ENCODE data around the gene OR1F1. TPM values are rescaled to one million over a fixed set of nuclear protein-coding genes. Genes with fewer than 3 reads are reported as not detected.
"Not testable (repeated sequence)": the region's sequence is repeated elsewhere in the genome, so short reads cannot be mapped to it uniquely, and the experiment has no call there.

OR1F1 gene
- total RNA-seq, 4 donors from 2014 or later = not detected

DNA sequence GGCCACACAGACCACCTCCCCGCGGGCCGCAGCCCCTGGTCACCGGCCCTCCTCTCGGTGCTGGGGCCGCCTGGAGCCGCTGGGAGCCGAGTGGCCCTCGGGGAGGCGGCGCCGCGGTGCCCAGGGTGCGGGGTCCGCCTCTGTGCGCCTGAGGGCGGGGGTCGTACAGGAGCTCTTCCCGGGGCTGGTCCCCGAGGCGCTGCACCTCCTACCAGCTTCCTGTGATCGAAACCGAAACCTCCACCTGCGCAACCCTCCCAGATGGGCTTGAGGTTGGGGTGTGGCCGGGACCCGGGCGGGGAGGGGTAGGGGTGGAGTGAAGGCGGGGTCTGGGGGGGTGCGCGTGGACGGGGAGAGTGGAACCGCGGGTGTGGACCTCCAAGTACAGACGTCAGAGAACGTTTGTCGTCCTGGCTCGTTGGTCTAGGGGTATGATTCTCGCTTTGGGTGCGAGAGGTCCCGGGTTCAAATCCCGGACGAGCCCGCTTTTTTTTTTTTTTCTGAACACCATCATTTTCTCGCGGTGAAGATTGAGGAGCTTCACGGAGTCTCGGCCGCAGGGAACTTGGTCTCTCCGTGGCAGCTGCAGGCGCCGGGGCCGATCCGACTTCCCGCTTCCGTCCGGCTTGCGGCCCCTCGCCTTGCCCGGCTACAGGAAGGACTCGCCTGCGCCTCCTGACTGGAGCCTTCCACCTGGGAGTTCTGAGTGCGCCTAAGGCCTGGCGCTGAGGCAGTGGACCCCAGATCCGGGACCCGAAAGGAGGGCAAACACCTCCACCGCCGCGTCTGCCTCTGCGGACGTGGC, 29.3 kb upstream of the OR1F1 start:
- peak; percentile 79 for DNase-seq (ENCODE audit: low spot score)
- peak; percentile 91 for ATAC-seq (ENCODE audit: low FRiP score)
- TF ChIP-seq, protein P1, sequence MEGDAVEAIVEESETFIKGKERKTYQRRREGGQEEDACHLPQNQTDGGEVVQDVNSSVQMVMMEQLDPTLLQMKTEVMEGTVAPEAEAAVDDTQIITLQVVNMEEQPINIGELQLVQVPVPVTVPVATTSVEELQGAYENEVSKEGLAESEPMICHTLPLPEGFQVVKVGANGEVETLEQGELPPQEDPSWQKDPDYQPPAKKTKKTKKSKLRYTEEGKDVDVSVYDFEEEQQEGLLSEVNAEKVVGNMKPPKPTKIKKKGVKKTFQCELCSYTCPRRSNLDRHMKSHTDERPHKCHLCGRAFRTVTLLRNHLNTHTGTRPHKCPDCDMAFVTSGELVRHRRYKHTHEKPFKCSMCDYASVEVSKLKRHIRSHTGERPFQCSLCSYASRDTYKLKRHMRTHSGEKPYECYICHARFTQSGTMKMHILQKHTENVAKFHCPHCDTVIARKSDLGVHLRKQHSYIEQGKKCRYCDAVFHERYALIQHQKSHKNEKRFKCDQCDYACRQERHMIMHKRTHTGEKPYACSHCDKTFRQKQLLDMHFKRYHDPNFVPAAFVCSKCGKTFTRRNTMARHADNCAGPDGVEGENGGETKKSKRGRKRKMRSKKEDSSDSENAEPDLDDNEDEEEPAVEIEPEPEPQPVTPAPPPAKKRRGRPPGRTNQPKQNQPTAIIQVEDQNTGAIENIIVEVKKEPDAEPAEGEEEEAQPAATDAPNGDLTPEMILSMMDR (IDR thresholded peaks at IDR 0.05) = no peak

DNA sequence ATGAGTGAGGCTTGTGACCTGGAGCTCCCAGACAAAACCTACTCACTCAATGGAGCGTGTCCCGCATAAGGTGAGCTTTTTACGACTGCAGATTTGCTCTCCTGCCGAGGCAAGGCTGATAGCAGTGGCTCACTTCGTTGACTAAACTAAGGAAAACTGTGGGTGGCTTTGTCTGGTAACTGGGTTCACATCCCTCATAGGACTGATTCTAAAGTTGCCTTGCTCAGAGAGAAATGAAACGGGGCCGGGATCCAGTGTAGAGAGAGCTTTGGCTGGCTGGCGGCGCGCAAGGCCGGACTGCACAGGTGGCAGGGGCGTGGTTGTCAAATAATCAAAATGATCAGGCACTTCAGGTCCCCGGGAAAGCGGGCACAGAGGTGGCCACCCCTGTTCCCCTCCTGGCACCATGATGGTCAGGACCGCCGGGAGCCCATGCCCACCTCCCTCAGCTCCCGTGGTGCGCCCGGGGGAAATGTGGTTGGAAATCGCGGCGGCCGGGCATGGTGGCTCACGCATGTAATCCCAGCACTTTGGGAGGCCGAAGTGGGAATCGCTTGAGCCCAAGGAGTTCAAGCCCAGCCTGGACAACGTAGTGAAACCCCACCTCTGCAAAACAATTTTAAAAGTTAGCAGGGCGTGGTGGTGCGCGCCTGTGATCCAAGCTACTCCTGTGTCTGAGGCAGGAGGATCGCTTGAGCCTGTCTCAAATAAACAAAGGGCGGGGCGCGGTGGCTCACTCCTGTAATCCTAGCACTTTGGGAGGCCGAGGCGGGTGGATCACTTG, 26.6 kb upstream of the OR1F1 start:
- TF ChIP-seq, protein P1 (IDR thresholded peaks at IDR 0.05) = no peak
- ATAC-seq (ENCODE audit: low FRiP score) (no peak), DNase-seq (ENCODE audit: low spot score) (no peak)

DNA sequence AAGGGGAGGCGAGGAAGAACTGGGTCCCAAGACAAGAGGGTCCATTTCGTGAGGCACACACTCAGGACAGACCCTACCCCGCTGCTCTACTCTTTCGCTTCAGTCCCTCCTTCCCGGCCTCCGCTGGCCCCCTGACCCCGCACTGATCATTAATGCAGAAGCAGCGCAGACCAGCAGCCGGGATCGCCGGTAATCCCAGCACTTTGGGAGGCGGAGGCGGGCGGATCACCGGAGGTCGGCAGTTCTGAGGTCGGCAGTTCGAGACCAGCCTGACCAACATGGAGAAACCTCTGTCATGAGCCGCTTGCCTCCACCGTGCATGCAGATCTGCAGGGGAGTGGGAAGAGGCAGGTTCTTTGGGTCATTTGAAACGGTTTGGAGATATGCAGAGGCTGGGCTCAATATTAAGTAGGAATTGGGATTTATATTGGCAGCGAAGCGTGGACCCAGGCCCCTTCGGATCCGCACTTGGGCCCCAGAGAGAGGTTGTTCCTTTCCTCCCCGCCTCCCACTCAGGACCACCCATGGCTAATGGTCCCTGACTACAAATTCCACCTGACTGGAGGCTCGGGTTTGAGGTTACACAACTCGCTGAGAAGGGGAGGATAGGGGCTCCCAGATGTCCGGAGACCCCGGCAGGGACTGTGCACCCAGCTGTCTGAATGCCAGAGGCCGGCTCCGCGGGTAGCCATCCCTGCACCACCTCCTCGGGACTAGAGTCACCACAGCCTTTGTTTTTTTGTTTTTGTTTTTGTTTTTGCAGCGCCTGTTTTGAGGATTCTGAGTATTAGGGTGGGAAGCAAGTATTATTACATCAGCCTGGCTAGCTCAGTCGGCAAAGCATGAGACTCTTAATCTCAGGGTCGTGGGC, 23.6 kb upstream of the OR1F1 start:
- no peak for ATAC-seq (ENCODE audit: low FRiP score)
- no peak for DNase-seq (ENCODE audit: low spot score)
- TF ChIP-seq, protein P1 (IDR thresholded peaks at IDR 0.05) = no peak

DNA sequence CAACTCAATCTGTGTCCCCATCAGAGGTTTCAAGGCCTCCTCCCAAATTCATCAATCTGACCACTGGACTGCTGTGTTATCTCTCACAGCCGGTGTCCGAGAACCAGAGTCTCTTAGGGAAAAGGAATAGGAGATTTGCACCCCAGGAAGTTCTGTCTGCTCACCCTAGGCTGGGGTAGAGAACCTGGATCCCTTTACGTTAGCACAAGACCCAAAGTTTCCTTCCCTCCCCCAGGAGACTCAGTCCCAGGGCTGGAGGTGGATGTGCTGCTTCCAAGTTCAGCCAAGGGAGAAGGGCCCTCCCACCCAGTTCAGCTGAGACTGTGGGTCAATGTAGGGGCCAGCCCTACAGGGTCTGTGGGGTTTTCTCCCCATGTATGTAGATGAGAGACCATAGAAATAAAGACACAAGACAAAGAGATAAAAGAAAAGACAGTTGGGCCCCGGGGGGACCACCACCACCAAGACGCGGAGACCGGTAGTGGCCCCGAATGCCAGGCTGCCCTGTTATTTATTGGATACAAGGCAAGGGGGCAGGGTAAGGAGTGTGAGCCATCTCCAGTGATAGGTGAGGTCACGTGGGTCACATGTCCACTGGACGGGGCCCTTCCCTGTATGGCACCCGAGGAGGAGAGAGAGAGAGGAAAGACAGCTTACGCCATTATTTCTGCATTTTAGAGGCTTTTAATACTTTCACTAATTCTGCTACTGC, 22.7 kb upstream of the OR1F1 start:
- DNase-seq (ENCODE audit: low spot score) = no peak
- TF ChIP-seq, protein P1 (IDR thresholded peaks at IDR 0.05) = no peak
- no peak for ATAC-seq (ENCODE audit: low FRiP score)

DNA sequence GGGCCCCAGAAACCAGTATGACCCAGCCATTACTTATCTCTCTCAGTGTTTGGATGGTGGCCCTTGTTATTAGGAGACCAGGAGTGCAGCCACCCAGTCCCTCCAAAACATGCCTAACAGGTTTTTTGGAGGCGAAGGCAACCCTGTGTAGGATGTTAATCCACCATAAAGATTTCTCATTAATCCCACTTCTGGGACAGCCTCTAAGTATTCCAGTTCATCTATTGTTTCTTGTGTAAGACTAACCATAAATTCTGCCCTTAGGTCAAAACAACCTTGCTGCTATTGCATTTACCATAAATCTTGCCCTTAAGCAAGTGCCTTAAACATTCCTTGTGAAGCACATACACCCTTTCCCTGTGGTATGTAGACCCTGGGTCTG, 21.5 kb upstream of the OR1F1 start:
- DNase-seq (ENCODE audit: low spot score) (no peak), ATAC-seq (ENCODE audit: low FRiP score) (no peak)
- TF ChIP-seq, protein P1 (IDR thresholded peaks at IDR 0.05) = no peak

DNA sequence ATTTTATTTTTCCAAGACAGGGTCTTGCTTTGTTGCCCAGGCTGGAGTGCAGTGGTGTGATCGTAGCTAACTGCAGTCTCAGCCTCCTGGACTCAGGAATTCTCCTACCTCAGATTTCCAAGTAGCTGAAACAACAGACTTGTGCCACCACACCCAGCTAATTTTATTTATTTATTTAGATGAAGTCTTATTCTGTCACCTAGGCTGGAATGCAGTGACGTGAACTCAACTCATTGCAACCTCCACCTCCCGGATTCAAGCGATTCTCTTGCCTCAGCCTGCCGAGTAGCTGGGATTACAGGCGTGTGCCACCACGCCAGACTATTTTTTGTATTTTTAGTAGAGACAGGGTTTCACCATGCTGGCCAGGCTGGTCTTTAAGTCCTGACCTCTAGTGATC, 19.3 kb upstream of the OR1F1 start:
- not testable (repeated sequence) for ATAC-seq (ENCODE audit: low FRiP score); DNase-seq (ENCODE audit: low spot score)
